ENCODE data around the gene CHD3. TPM values are rescaled to one million over a fixed set of nuclear protein-coding genes. Genes with fewer than 3 reads are reported as not detected.
A peak's percentile ranks its signal among the peaks of the same experiment; 100 is the strongest.

CHD3 gene
- total RNA-seq, 6 experiments from 2014 or later: 3.2 to 7.2 (median 5.1) TPM

DNA sequence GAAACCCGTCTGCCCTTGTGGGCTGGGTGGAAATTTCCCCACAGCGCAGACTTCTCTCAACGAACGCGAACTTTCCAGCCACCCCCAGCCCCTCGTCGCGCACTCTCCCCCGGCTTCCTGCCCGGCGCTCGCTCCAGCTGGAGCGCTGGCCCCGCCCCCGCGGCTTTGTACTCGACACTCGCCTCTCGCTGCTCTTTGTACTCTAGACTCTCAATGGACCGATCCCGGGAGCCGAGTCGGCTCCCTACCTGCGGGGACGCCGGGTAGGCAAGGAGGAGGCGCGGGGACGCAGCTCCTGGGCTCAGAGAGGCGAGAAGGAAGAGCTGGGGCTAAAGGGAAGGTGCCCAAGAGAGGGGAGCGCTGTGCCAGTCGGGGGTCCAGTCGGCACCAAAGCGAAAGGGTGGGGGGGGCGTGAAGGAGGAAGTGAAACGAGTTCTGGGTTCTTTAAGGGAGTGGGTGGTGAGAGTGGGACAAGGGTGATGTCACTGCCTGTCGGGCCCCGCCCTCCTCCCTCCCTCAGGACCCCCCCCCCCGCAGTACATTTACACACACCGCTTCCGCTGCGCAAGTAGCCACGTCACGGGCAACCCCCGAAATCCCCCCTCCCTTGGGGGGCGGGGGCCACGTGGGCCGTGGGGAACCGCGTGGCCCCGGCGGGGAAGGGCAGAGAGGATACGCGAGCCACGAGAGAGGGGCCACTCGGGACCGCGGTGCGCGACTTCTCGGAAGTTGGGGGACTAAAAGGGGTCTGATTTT, 44.9 kb upstream of the CHD3 start:
- intact Hi-C loops (cut with DNase I): no loop called here
- under 1% methylated on average over 44 of the region's 61 CpGs for WGBS (ENCODE audit: insufficient coverage, low coverage, low lambda C conversion rate, missing lambda C conversion rate)

DNA sequence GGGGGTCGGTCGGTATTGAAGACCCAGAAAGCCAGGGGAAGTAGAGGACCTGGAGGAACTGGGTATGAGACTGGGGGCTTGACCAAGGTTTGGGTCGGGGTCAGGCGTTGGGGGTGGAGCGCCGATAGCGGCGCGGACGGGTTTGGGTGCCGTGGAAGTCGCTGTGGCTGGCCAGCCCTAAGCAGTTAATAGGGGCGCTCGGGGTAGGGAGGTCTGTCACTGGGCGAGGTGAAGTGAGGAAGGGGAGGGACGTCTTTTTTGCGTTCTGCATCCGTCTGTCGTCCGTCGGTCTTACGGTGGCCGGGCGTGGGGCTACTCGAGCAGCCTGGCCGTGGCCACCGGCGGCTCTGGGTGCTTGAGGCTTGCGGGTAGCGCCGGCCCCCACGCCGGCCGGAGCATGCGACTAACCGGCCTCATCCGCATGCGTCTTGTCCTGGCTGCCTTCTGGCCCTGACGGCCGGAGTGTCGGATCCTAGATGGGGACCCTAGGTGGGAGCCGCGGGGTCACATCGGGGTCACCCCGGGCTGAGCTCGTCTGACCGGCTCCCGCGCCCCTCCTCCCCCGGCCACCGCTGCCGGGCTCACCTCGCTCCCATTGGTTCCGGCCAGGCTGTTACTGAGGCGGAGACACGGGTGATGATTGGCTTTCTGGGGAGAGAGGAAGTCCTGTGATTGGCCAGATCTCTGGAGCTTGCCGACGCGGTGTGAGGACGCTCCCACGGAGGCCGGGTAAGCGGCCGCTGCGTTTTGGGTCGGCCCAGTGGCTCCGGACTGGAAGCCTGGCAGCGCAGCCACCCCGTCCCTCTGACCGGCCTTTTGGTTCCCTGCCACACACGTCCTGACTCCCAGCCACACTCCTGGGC, 44.1 kb upstream of the CHD3 start:
- Histone ChIP-seq H3K9me3 (no peaks in the 10 kb centered on the region), H3K4me1 (peaks cover 0 to 24% (median 10%) of the 10 kb centered on the region in 4 donors), H3K36me3 (peaks cover 0 to 27% (median 10%) of the 10 kb centered on the region in 4 donors), H3K4me3 (peak overlapping the region; percentile 73 to 98 (median 81)), H3K27me3 (no peaks in the 10 kb centered on the region), H3K27ac (peak overlapping the region; percentile 99)
- intact Hi-C loops (cut with DNase I): no loop called here
- ATAC-seq (peak; percentile 48 to 75 (median 66)), DNase-seq (peak; percentile 93 to 96 (median 94))
- TF ChIP-seq, protein P1, sequence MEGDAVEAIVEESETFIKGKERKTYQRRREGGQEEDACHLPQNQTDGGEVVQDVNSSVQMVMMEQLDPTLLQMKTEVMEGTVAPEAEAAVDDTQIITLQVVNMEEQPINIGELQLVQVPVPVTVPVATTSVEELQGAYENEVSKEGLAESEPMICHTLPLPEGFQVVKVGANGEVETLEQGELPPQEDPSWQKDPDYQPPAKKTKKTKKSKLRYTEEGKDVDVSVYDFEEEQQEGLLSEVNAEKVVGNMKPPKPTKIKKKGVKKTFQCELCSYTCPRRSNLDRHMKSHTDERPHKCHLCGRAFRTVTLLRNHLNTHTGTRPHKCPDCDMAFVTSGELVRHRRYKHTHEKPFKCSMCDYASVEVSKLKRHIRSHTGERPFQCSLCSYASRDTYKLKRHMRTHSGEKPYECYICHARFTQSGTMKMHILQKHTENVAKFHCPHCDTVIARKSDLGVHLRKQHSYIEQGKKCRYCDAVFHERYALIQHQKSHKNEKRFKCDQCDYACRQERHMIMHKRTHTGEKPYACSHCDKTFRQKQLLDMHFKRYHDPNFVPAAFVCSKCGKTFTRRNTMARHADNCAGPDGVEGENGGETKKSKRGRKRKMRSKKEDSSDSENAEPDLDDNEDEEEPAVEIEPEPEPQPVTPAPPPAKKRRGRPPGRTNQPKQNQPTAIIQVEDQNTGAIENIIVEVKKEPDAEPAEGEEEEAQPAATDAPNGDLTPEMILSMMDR (IDR thresholded peaks at IDR 0.05): no peak
- TF ChIP-seq POLR2A (IDR thresholded peaks at IDR 0.05): peak; percentile 86
- WGBS (ENCODE audit: insufficient coverage, low coverage, low lambda C conversion rate, missing lambda C conversion rate): 0% methylated on average over 8 of the region's 71 CpGs

More for the DNA sequence above, 44.9 kb upstream of the CHD3 start:
- DNase-seq (peak; percentile 91 to 92 (median 91)), ATAC-seq (peak; percentile 48 to 59 (median 54))
- Histone ChIP-seq H3K4me1 (peaks cover 0 to 32% (median 10%) of the 10 kb centered on the region in 4 donors), H3K9me3 (no peaks in the 10 kb centered on the region), H3K27ac (peak overlapping the region; percentile 99), H3K27me3 (no peaks in the 10 kb centered on the region), H3K36me3 (peaks cover 0 to 21% (median 7%) of the 10 kb centered on the region in 4 donors), H3K4me3 (peak overlapping the region; percentile 73 to 98 (median 81))
- peak; percentile 84 for TF ChIP-seq POLR2A (IDR thresholded peaks at IDR 0.05)
- TF ChIP-seq, protein P1 (IDR thresholded peaks at IDR 0.05): no peak

DNA sequence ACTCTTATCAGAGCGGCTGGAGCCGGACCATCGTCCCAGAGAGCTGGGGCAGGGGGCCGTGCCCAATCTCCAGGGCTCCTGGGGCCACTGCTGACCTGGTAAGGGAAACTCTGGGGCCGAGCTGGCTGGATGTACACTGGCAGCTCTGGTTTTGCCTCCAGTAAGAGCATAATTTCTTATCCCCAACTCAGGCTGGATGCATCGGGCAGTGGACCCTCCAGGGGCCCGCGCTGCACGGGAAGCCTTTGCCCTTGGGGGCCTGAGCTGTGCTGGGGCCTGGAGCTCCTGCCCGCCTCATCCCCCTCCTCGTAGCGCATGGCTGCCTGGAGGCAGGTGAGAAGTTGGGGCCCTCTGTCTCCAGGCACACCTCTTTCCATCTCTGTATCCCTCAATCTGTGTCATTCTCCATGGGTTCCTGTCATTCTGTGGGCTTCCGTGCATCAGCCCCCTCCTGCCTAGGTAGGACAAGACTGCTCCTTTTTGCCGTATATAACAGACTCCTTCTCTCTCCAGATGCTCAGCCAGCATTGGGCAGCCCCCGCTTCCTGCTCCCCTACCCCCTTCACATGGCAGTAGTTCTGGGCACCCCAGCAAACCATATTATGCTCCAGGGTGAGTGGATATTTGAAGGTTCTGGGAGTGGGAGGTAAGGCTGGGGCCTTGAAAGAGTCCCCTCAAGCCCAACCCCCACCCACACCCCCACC, 43.1 kb upstream of the CHD3 start:
- no peaks in the 10 kb centered on the region for H3K27me3 ChIP-seq
- peak overlapping the region; percentile 73 to 98 (median 81) for H3K4me3 ChIP-seq
- H3K36me3 ChIP-seq: peaks cover 0 to 37% (median 16%) of the 10 kb centered on the region in 4 donors
- intact Hi-C loops (cut with DNase I): no loop called here
- TF ChIP-seq POLR2A (IDR thresholded peaks at IDR 0.05): no peak
- TF ChIP-seq, protein P1 (IDR thresholded peaks at IDR 0.05): no peak
- 90% methylated on average over 2 of the region's 15 CpGs for WGBS (ENCODE audit: insufficient coverage, low coverage, low lambda C conversion rate, missing lambda C conversion rate)
- H3K9me3 ChIP-seq: no peaks in the 10 kb centered on the region
- peak in 2 of 3 donors; percentile 36 to 50 for DNase-seq
- ATAC-seq: no peak
- peak overlapping the region in 2 of 3 donors; percentile 99 for H3K27ac ChIP-seq
- peaks cover 0 to 19% (median 8%) of the 10 kb centered on the region in 4 donors for H3K4me1 ChIP-seq

DNA sequence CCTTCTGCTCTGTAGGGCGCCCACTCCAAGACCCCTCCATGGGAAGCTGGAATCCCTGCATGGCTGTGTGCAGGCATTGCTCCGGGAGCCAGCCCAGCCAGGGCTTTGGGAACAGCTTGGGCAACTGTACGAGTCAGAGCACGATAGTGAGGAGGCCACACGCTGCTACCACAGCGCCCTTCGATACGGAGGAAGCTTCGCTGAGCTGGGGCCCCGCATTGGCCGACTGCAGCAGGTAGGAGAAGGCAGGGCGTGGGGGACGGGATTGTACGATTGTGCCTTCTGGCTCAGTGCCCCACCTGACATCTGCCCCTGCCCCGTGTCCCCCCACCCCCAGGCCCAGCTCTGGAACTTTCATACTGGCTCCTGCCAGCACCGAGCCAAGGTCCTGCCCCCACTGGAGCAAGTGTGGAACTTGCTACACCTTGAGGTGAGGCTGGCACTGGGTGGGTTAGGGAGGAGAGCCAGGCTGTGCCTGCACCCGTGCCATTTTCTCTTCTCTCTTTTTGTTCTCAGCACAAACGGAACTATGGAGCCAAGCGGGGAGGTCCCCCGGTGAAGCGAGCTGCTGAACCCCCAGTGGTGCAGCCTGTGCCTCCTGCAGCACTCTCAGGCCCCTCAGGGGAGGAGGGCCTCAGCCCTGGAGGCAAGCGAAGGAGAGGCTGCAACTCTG, 42.4 kb upstream of the CHD3 start:
- DNase-seq (peak in 2 of 3 donors; percentile 23 to 50), ATAC-seq (no peak)
- Histone ChIP-seq H3K9me3 (no peaks in the 10 kb centered on the region), H3K27me3 (no peaks in the 10 kb centered on the region), H3K4me1 (peaks cover 0 to 12% (median 5%) of the 10 kb centered on the region in 4 donors), H3K4me3 (no peak overlapping the region), H3K36me3 (peaks cover 0 to 41% (median 17%) of the 10 kb centered on the region in 4 donors), H3K27ac (no peak overlapping the region)
- intact Hi-C loops (cut with DNase I): no loop called here
- WGBS (ENCODE audit: insufficient coverage, low coverage, low lambda C conversion rate, missing lambda C conversion rate): 81% methylated on average over 5 of the region's 22 CpGs
- no peak for TF ChIP-seq POLR2A (IDR thresholded peaks at IDR 0.05)
- TF ChIP-seq, protein P1 (IDR thresholded peaks at IDR 0.05): no peak
